Fibroblast of lung (primary cell): ENCODE measurements around the gene SLC26A2.

ENCODE experiments used
- CTCF ChIP-seq, 2 donors: IDR thresholded peaks in 1 of 2; conservative IDR thresholded peaks in 1 of 2; 1 replicate in 1 of 2; 2 replicates in 1 of 2; pipeline ENCODE4 v1.5.1; 2011 to 2012; ENCODE audit warnings: low read length in 2 of 2, control low read depth in 1 of 2, inconsistent platforms in 1 of 2, low read depth in 1 of 2, mild to moderate bottlenecking in 1 of 2
- EZH2 ChIP-seq: IDR thresholded peaks from 2 replicates; pipeline ENCODE4 v1.5.1; 2012; ENCODE audit warnings: low read length, control low read depth, mild to moderate bottlenecking; ENCODE audit errors: missing control alignments

- TF ChIP-seq CTCF (conservative IDR thresholded peaks at IDR 0.05 in 1 of 2, IDR thresholded peaks at IDR 0.05 in 1 of 2; ENCODE audit: low read depth in 1 of 2, low read length in 2 of 2) (peak in 1 of 2 donors; percentile 11), EZH2 (no peak)
Observed at GRCh38 chr5:150000990-150001659, 40.6 kb downstream of the SLC26A2 start.
